IPS-18a (cell line): Measurements from ENCODE around the gene XPA.

Experiments used
- H3K27ac ChIP-seq: one replicate; pipeline ENCODE4 v1.5.1; 2013; ENCODE audit warnings: low read length
- H3K27me3 ChIP-seq: one replicate; pipeline ENCODE4 v1.6.1; 2013; ENCODE audit warnings: mild to moderate bottlenecking, low read length; ENCODE audit not compliant: control insufficient read depth, insufficient read depth
- H3K36me3 ChIP-seq: one replicate; pipeline ENCODE4 v1.6.1; 2013; ENCODE audit warnings: low read depth, low read length; ENCODE audit not compliant: control insufficient read depth
- H3K4me1 ChIP-seq: one replicate; pipeline ENCODE4 v1.6.1; 2013; ENCODE audit warnings: low read depth, low read length; ENCODE audit not compliant: control insufficient read depth
- H3K4me3 ChIP-seq: one replicate; pipeline ENCODE4 v1.5.1; 2013; ENCODE audit warnings: low read length
- H3K9ac ChIP-seq: one replicate; pipeline ENCODE4 v1.6.1; 2013; ENCODE audit warnings: mild to moderate bottlenecking, low read length, moderate library complexity
- H3K9me3 ChIP-seq: one replicate; pipeline ENCODE4 v1.6.1; 2013; ENCODE audit warnings: low read depth, low read length; ENCODE audit not compliant: control insufficient read depth

The XPA gene

DNA sequence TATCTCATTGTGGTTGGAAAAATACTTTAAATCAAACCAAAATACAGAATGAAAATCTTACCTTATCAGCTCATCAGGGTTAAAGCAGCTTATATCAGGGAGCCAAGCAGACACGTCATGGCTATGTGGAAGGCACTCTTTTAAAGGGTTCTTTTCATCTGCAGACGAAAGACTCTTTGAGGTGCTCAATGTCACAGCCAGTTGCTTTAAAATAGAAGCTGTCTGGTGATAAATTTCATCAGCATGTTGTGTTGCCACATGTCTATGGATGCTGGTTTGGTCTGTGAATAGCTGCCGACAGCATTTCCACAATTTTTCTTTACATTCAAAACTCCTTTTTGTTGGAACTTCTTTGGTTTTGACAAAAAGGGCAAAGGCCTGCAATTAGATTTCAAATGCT lies 71.5 kb downstream of the XPA start:
- H3K9ac ChIP-seq: no peak overlapping the region
- no peaks in the 10 kb centered on the region for H3K9me3 ChIP-seq
- no peak overlapping the region for H3K27ac ChIP-seq
- H3K4me1 ChIP-seq: peaks cover 9% of the 10 kb centered on the region
- no peak overlapping the region for H3K4me3 ChIP-seq
- H3K36me3 ChIP-seq: peaks cover 16% of the 10 kb centered on the region
- no peaks in the 10 kb centered on the region for H3K27me3 ChIP-seq
